Osteoblast (primary cell): ENCODE data around the gene C11orf21. TPM values are rescaled to one million over a fixed set of nuclear protein-coding genes. Genes with fewer than 3 reads are reported as not detected.

ENCODE experiments used
- DNase-seq: peaks from one replicate; pipeline ENCODE4 v3.0.0; 2011; ENCODE audit warnings: low spot score, mixed read lengths; ENCODE audit not compliant: insufficient read length; ENCODE audit errors: missing footprints
- H2AFZ ChIP-seq: 2 replicates; pipeline ENCODE4 v1.6.0; 2011; ENCODE audit warnings: mild to moderate bottlenecking, low read length
- H3K27ac ChIP-seq: 2 replicates; pipeline ENCODE4 v1.5.1; 2011; ENCODE audit warnings: mild to moderate bottlenecking, low read depth, low read length, moderate library complexity
- H3K27me3 ChIP-seq: 2 replicates; pipeline ENCODE4 v1.6.0; 2012; ENCODE audit warnings: mild to moderate bottlenecking, control low read depth, inconsistent platforms, low read length, moderate library complexity; ENCODE audit not compliant: insufficient read depth
- H3K36me3 ChIP-seq: 2 replicates; pipeline ENCODE4 v1.5.1; 2011; ENCODE audit warnings: mild to moderate bottlenecking, low read length, control low read depth, moderate library complexity; ENCODE audit not compliant: insufficient read depth
- H3K4me1 ChIP-seq: 2 replicates; pipeline ENCODE4 v1.5.1; 2011; ENCODE audit warnings: mild to moderate bottlenecking, low read length, control low read depth, moderate library complexity; ENCODE audit not compliant: insufficient read depth
- H3K4me2 ChIP-seq: 2 replicates; pipeline ENCODE4 v1.6.0; 2011; ENCODE audit warnings: mild to moderate bottlenecking, low read length; ENCODE audit not compliant: insufficient read depth
- H3K4me3 ChIP-seq: fragments of 200-600 bp; sonication (generic); 3 replicates; pipeline ENCODE4 v1.5.1; 2012; ENCODE audit warnings: mild to moderate bottlenecking, low read length, inconsistent platforms; ENCODE audit not compliant: insufficient read depth
- H3K79me2 ChIP-seq: 2 replicates; pipeline ENCODE4 v1.6.0; 2012; ENCODE audit warnings: mild to moderate bottlenecking, low read length, control low read depth, inconsistent platforms; ENCODE audit not compliant: insufficient read depth
- H3K9me3 ChIP-seq: 2 replicates; pipeline ENCODE4 v1.5.1; 2011; ENCODE audit warnings: low read depth, low read length, control low read depth
- H4K20me1 ChIP-seq: 2 replicates; pipeline ENCODE4 v1.6.0; 2012; ENCODE audit warnings: mild to moderate bottlenecking, low read length, control low read depth; ENCODE audit not compliant: insufficient read depth
- CTCF ChIP-seq: IDR thresholded peaks from 2 replicates; pipeline ENCODE4 v1.5.1; 2011; ENCODE audit warnings: mild to moderate bottlenecking, low read depth, low read length, moderate library complexity; ENCODE audit errors: extremely low read depth
- total RNA-seq: library from RNA; depleted of rRNA; stranded (reverse); fragments of >200 nt; gene quantifications from 2 replicates; pipeline ENCODE4 v1.2.3, GENCODE V29; 2012

C11orf21 gene
- total RNA-seq, 1 donor = 0.36 TPM

- Histone ChIP-seq H3K4me2 (no peak overlapping the region), H3K79me2 (no peaks in the 10 kb centered on the region), H3K9me3 (peaks cover 2% of the 10 kb centered on the region), H3K27ac (no peak overlapping the region), H3K4me1 (no peaks in the 10 kb centered on the region), H3K36me3 (no peaks in the 10 kb centered on the region), H3K4me3 (no peak overlapping the region), H3K27me3 (no peaks in the 10 kb centered on the region), H4K20me1 (no peaks in the 10 kb centered on the region), H2AFZ (no peak overlapping the region)
- DNase-seq = no peak
- TF ChIP-seq CTCF = no peak
Observed at GRCh38 chr11:2327032-2327431, 25.3 kb upstream of the C11orf21 start.

- peak; percentile 85 for DNase-seq
- H3K27me3 ChIP-seq = no peaks in the 10 kb centered on the region
- no peak overlapping the region for H2AFZ ChIP-seq
- H3K79me2 ChIP-seq = no peaks in the 10 kb centered on the region
- no peaks in the 10 kb centered on the region for H3K4me1 ChIP-seq
- H3K9me3 ChIP-seq = no peaks in the 10 kb centered on the region
- H3K27ac ChIP-seq = no peak overlapping the region
- no peak overlapping the region for H3K4me2 ChIP-seq
- H3K36me3 ChIP-seq = no peaks in the 10 kb centered on the region
- no peaks in the 10 kb centered on the region for H4K20me1 ChIP-seq
- no peak for TF ChIP-seq CTCF
- no peak overlapping the region for H3K4me3 ChIP-seq
Observed at GRCh38 chr11:2325719-2326118, 24.0 kb upstream of the C11orf21 start.

GRCh38 chr11:2325123-2325522 is 23.4 kb upstream of the C11orf21 start:
- DNase-seq = no peak
- no peak overlapping the region for H3K4me2 ChIP-seq
- H3K36me3 ChIP-seq = no peaks in the 10 kb centered on the region
- no peaks in the 10 kb centered on the region for H3K9me3 ChIP-seq
- no peak for TF ChIP-seq CTCF
- H3K4me1 ChIP-seq = no peaks in the 10 kb centered on the region
- H3K27ac ChIP-seq = no peak overlapping the region
- no peak overlapping the region for H2AFZ ChIP-seq
- no peaks in the 10 kb centered on the region for H4K20me1 ChIP-seq
- no peaks in the 10 kb centered on the region for H3K27me3 ChIP-seq
- no peak overlapping the region for H3K4me3 ChIP-seq
- no peaks in the 10 kb centered on the region for H3K79me2 ChIP-seq

- Histone ChIP-seq H4K20me1 (no peaks in the 10 kb centered on the region), H3K4me1 (no peaks in the 10 kb centered on the region)
Observed at GRCh38 chr11:2321311-2321683, 19.6 kb upstream of the C11orf21 start.

More at GRCh38 chr11:2321311-2321683, 19.6 kb upstream of the C11orf21 start:
- no peaks in the 10 kb centered on the region for H3K36me3 ChIP-seq
- H3K79me2 ChIP-seq = no peaks in the 10 kb centered on the region
- H3K27ac ChIP-seq = no peak overlapping the region
- peak; percentile 64 for DNase-seq
- H3K27me3 ChIP-seq = no peaks in the 10 kb centered on the region
- no peak overlapping the region for H3K4me3 ChIP-seq
- no peak overlapping the region for H3K4me2 ChIP-seq
- no peaks in the 10 kb centered on the region for H3K9me3 ChIP-seq
- no peak for TF ChIP-seq CTCF
- H2AFZ ChIP-seq = no peak overlapping the region
